HepG2 (cell line): ENCODE data around the gene ETV1. TPM values are rescaled to one million over a fixed set of nuclear protein-coding genes. Genes with fewer than 3 reads are reported as not detected.

Experiments
- ATAC-seq: fragments of 200-7000 bp; cut with Tn5 transposase; 3 replicates; pipeline ENCODE4 v1.9.1; 2020; ENCODE audit warnings: mild to moderate bottlenecking, moderate library complexity
- BruUV-seq: library from RNA; stranded (reverse); fragments of 400-500 nt; replicated peaks from 2 replicates; lab custom pipeline; 2021; lab: Mats Ljungman, UMichigan
- CTCF ChIA-PET: fragments of 300-600 bp; formaldehyde crosslinking; extraction: SDS; loops from one replicate; lab custom pipeline; 2021; ENCODE audit warnings: low total read pairs, inconsistent platforms, low intra/inter-chr PET ratio; lab: Yijun Ruan, JAX
- POLR2A ChIA-PET: fragments of 350-600 bp; sonication (Branson Sonifier 250); formaldehyde crosslinking; loops from one replicate; lab custom pipeline; 2020; ENCODE audit warnings: antibody characterized with exemption, inconsistent platforms; lab: Yijun Ruan, JAX
- DNase-seq: peaks from one replicate; pipeline ENCODE4 v3.0.0-alpha.2; 2015; ENCODE audit warnings: low spot score
- FAIRE-seq: peaks from 3 replicates; lab custom pipeline; 2011; peaks lifted over from hg19 to GRCh38; lab: Jason Lieb, UNC
- H2AFZ ChIP-seq: one replicate; pipeline ENCODE4 v1.6.1; 2011; ENCODE audit warnings: low read length, inconsistent platforms
- H3K27ac ChIP-seq: fragments of 300-600 bp; 3 replicates; pipeline ENCODE4 v1.8.0; 2011; ENCODE audit warnings: mixed run types, mild to moderate bottlenecking, mixed read lengths, low read length, inconsistent platforms; ENCODE audit not compliant: insufficient read depth; ENCODE audit errors: extremely low read length
- H3K27me3 ChIP-seq, 2 experiments: fragments of 200-600 bp in 1 of 2; 2 replicates in 1 of 2; 3 replicates in 1 of 2; pipeline versions ENCODE4 v1.6.0 to v1.8.0; 2011; ENCODE audit warnings: low read length in 2 of 2, mild to moderate bottlenecking in 2 of 2, moderate library complexity in 2 of 2, inconsistent platforms in 1 of 2; ENCODE audit not compliant: insufficient read depth in 2 of 2, control insufficient read depth in 1 of 2
- H3K36me3 ChIP-seq, 2 experiments: fragments of 200-600 bp in 1 of 2; replicated peaks in 1 of 2; 2 replicates in 1 of 2; 3 replicates in 1 of 2; pipeline versions ENCODE4 v1.5.1 to v1.8.0; 2011; ENCODE audit warnings: low read length in 2 of 2, inconsistent platforms in 1 of 2; ENCODE audit not compliant: insufficient read depth in 2 of 2, control insufficient read depth in 1 of 2
- H3K4me1 ChIP-seq: 2 replicates; pipeline ENCODE4 v1.5.1; 2012; ENCODE audit warnings: low read length, inconsistent platforms; ENCODE audit not compliant: insufficient read depth
- H3K4me2 ChIP-seq: 2 replicates; pipeline ENCODE4 v1.6.0; 2011; ENCODE audit warnings: low read depth, low read length, inconsistent platforms
- H3K4me3 ChIP-seq, 3 experiments: fragments of 200-600 bp in 1 of 3; sonication (generic), shearing (Covaris generic) in 1 of 3; replicated peaks in 1 of 3; 2 replicates each; pipeline ENCODE4 v1.5.1; 2011 to 2016; ENCODE audit warnings: low read length in 3 of 3, inconsistent platforms in 2 of 3, low read depth in 2 of 3, mild to moderate bottlenecking in 2 of 3, control low read depth in 1 of 3, mixed read lengths in 1 of 3; ENCODE audit not compliant: insufficient read depth in 1 of 3
- H3K79me2 ChIP-seq: one replicate; pipeline ENCODE4 v1.6.1; 2011; ENCODE audit warnings: low read length, inconsistent platforms; ENCODE audit not compliant: insufficient read depth
- H3K9ac ChIP-seq: 2 replicates; pipeline ENCODE4 v1.6.0; 2011; ENCODE audit warnings: mild to moderate bottlenecking, low read depth, low read length, inconsistent platforms; ENCODE audit not compliant: insufficient read depth
- H3K9me3 ChIP-seq: 2 replicates; pipeline ENCODE4 v1.5.1; 2012; ENCODE audit warnings: mild to moderate bottlenecking, low read length
- H4K20me1 ChIP-seq: 2 replicates; pipeline ENCODE4 v1.6.0; 2011; ENCODE audit warnings: inconsistent platforms, mild to moderate bottlenecking, low read length, moderate library complexity; ENCODE audit not compliant: insufficient read depth
- CBX2 ChIP-seq, 2 experiments: fragments of 200-600 bp in 1 of 2; sonication (generic); formaldehyde crosslinking in 1 of 2; IDR thresholded peaks; 2 replicates each; pipeline versions ENCODE4 v1.7.0 to v1.8.1; 2018 to 2022; ENCODE audit warnings: low read depth in 2 of 2, low read length in 1 of 2, mild to moderate bottlenecking in 1 of 2, missing genetic modification reagents in 1 of 2
- CSRNP2 ChIP-seq: sonication (generic); formaldehyde crosslinking; conservative IDR thresholded peaks from 2 replicates; pipeline ENCODE4 v1.8.0; 2022; ENCODE audit warnings: low read depth, missing genetic modification reagents
- GABPB1 ChIP-seq: IDR thresholded peaks from 2 replicates; pipeline ENCODE4 v1.6.1; 2016; ENCODE audit warnings: mild to moderate bottlenecking, missing genetic modification reagents, moderate library complexity, missing compliant biosample characterization
- KDM4B ChIP-seq: sonication (generic); formaldehyde crosslinking; IDR thresholded peaks from 2 replicates; pipeline ENCODE4 v1.4.0; 2020; ENCODE audit warnings: missing genetic modification reagents
- MLLT10 ChIP-seq: sonication (generic); formaldehyde crosslinking; IDR thresholded peaks from 2 replicates; pipeline ENCODE4 v1.4.0; 2020; ENCODE audit warnings: missing genetic modification reagents
- NCOR1 ChIP-seq: fragments of 200-600 bp; sonication (generic); IDR thresholded peaks from 2 replicates; pipeline ENCODE4 v1.7.0; 2017; ENCODE audit warnings: antibody characterized with exemption, low read length, borderline replicate concordance
- TEAD2 ChIP-seq: sonication (generic); formaldehyde crosslinking; IDR thresholded peaks from 2 replicates; pipeline ENCODE4 v1.9.0; 2021; ENCODE audit warnings: missing genetic modification reagents
- TFAP4 ChIP-seq: sonication (generic); IDR thresholded peaks from 2 replicates; pipeline ENCODE4 v1.6.1; 2016; ENCODE audit warnings: low read depth, borderline replicate concordance
- THAP11 ChIP-seq: IDR thresholded peaks from 2 replicates; pipeline ENCODE4 v1.6.1; 2016; ENCODE audit warnings: missing biosample characterization, missing genetic modification reagents
- ZBTB10 ChIP-seq: sonication (generic); formaldehyde crosslinking; IDR thresholded peaks from 2 replicates; pipeline ENCODE4 v1.4.0; 2020; ENCODE audit warnings: missing genetic modification reagents, borderline replicate concordance
- ZNF670 ChIP-seq: sonication (generic); formaldehyde crosslinking; IDR thresholded peaks from 2 replicates; pipeline ENCODE4 v1.8.0; 2022; ENCODE audit warnings: mild to moderate bottlenecking, missing genetic modification reagents, borderline replicate concordance
- ZNF775 ChIP-seq: sonication (generic); formaldehyde crosslinking; IDR thresholded peaks from 2 replicates; pipeline ENCODE4 v1.4.0; 2020; ENCODE audit warnings: missing genetic modification reagents, mild to moderate bottlenecking, moderate library complexity, borderline replicate concordance
- ZNF878 ChIP-seq: sonication (generic); formaldehyde crosslinking; IDR thresholded peaks from 2 replicates; pipeline ENCODE4 v1.8.1; 2023; ENCODE audit warnings: mild to moderate bottlenecking, missing genetic modification reagents, moderate library complexity
- WGBS: methylation state at CpG from one replicate; pipeline ENCODE4 v1.1.6; 2017; ENCODE audit warnings: low lambda C conversion rate; 5-methylcytosine and 5-hydroxymethylcytosine counted together
- in situ Hi-C: cut with HindIII; loops from 2 replicates; pipeline ENCODE4 v1.10.0; 2017; ENCODE audit warnings: low pct_unique_long_range_greater_than_20kb; ENCODE audit not compliant: extremely low pct_ligation_motif_present
- intact Hi-C: fragments of 100-400 bp; cut with micrococcal nuclease; formaldehyde crosslinking; loops from one replicate; pipeline ENCODE4 v1.10.0; 2022; ENCODE audit not compliant: unreplicated experiment
- polyA plus RNA-seq, 8 experiments: library from polyadenylated mRNA; depleted of rRNA in 3 of 8; stranded (reverse) in 7 of 8; unstranded in 1 of 8; fragments of >200 nt; fragmentation: Illumina TruSeq in 4 of 8; extraction: Trizol in 4 of 8; gene quantifications; 2 replicates each; pipeline versions ENCODE4 v1.2.1 to v1.2.3, GENCODE V29; 2011 to 2016; ENCODE audit warnings: low read depth in 4 of 8, missing spikeins in 1 of 8, mixed read lengths in 1 of 8; ENCODE audit not compliant: insufficient read depth in 1 of 8
- total RNA-seq, 5 experiments: library from RNA; depleted of rRNA; stranded (reverse); fragments of >200 nt; fragmentation: Illumina TruSeq; extraction: Trizol; gene quantifications; 2 replicates each; pipeline ENCODE4 v1.2.3, GENCODE V29; 2016; ENCODE audit warnings: low read depth in 1 of 5

The ETV1 gene
- total and polyA plus RNA-seq, 2 of the 13 experiments (the other 11 are each of a cell fraction or from before 2014, with no cell fraction given) = 0.04 to 0.24 TPM

GRCh38 chr7:13980474-13980873, 9.0 kb downstream of the ETV1 start:
- no peak for DNase-seq
- Histone ChIP-seq H3K79me2 (no peaks in the 10 kb centered on the region), H4K20me1 (no peaks in the 10 kb centered on the region), H3K36me3 (no peaks in the 10 kb centered on the region), H3K4me2 (no peak overlapping the region)
- intact Hi-C loops = no loop called here
- 46% methylated on average over 5 of the region's 5 CpGs for WGBS
- POLR2A ChIA-PET = no interaction called here
- no peak for TF ChIP-seq THAP11 (CRISPR knock-in tag)
- TF ChIP-seq NCOR1 = no peak
- TF ChIP-seq ZNF878 (CRISPR knock-in tag) = no peak
- TF ChIP-seq ZNF670 (CRISPR knock-in tag) = no peak
- no peak for TF ChIP-seq KDM4B (CRISPR knock-in tag)
- TF ChIP-seq, all 625 proteins: peak for 0
- no TSS peak for BruUV-seq
- CTCF ChIA-PET = no interaction called here
- Histone ChIP-seq H3K4me3 (no peak overlapping the region), H2AFZ (no peak overlapping the region), H3K4me1 (no peaks in the 10 kb centered on the region), H3K27me3 (no peaks in the 10 kb centered on the region), H3K9ac (no peak overlapping the region), H3K27ac (no peak overlapping the region), H3K9me3 (peaks cover 10% of the 10 kb centered on the region)
- in situ Hi-C loops = no loop called here
- ATAC-seq (no peak), FAIRE-seq (no peak)

GRCh38 chr7:13979671-13980435, 9.6 kb downstream of the ETV1 start:
- ChIA-PET CTCF (no interaction called here), POLR2A (no interaction called here)
- BruUV-seq = no TSS peak
- H3K79me2 ChIP-seq = no peaks in the 10 kb centered on the region
- H2AFZ ChIP-seq = no peak overlapping the region
- peaks cover 10% of the 10 kb centered on the region for H3K9me3 ChIP-seq
- ATAC-seq = no peak
- 46% methylated on average over 5 of the region's 5 CpGs for WGBS
- no peak for FAIRE-seq
- H3K4me1 ChIP-seq = no peaks in the 10 kb centered on the region
- DNase-seq = no peak
- no peaks in the 10 kb centered on the region for H3K36me3 ChIP-seq
- intact Hi-C loops = no loop called here
- in situ Hi-C loops = no loop called here
- no peaks in the 10 kb centered on the region for H4K20me1 ChIP-seq
- no peak overlapping the region for H3K4me3 ChIP-seq
- no peak overlapping the region for H3K4me2 ChIP-seq
- no peaks in the 10 kb centered on the region for H3K27me3 ChIP-seq
- H3K9ac ChIP-seq = no peak overlapping the region
- no peak overlapping the region for H3K27ac ChIP-seq
- no peak for TF ChIP-seq MLLT10 (CRISPR knock-in tag)
- TF ChIP-seq CBX2 (IDR thresholded peaks at IDR 0.05; ENCODE audit: low read depth, low read length) = no peak
- no peak for TF ChIP-seq CBX2 (CRISPR knock-in tag; IDR thresholded peaks at IDR 0.05; ENCODE audit: low read depth)
- no peak for TF ChIP-seq TEAD2 (CRISPR knock-in tag)
- TF ChIP-seq TFAP4 = no peak
- no peak for TF ChIP-seq CSRNP2 (CRISPR knock-in tag)
- no peak for TF ChIP-seq ZNF775 (CRISPR knock-in tag)
- TF ChIP-seq GABPB1 (CRISPR knock-in tag) = no peak
- no peak for TF ChIP-seq ZBTB10 (CRISPR knock-in tag)
